Measurements from ENCODE around the gene MLEC.

MLEC gene

GRCh38 chr12:120692524-120693033 lies 5.6 kb downstream of the MLEC start:
- TF ChIP-seq CTCF (IDR thresholded peaks at IDR 0.05; ENCODE audit: low read depth, low read length, missing control alignments) = no peak
- DNase-seq (ENCODE audit: low read depth) = no peak
- H3K4me3 ChIP-seq (ENCODE audit: low read depth, low read length) = no peak overlapping the region

GRCh38 chr12:120693848-120694247 lies 6.9 kb downstream of the MLEC start:
- no peak overlapping the region for H3K4me3 ChIP-seq (ENCODE audit: low read depth, low read length)
- no peak for DNase-seq (ENCODE audit: low read depth)
- no peak for TF ChIP-seq CTCF (IDR thresholded peaks at IDR 0.05; ENCODE audit: low read depth, low read length, missing control alignments)

GRCh38 chr12:120696626-120697025 lies 9.7 kb downstream of the MLEC start:
- no peak for DNase-seq (ENCODE audit: low read depth)
- H3K4me3 ChIP-seq (ENCODE audit: low read depth, low read length) = no peak overlapping the region
- no peak for TF ChIP-seq CTCF (IDR thresholded peaks at IDR 0.05; ENCODE audit: low read depth, low read length, missing control alignments)

GRCh38 chr12:120697344-120697743 lies 10.4 kb downstream of the MLEC start:
- no peak for TF ChIP-seq CTCF (IDR thresholded peaks at IDR 0.05; ENCODE audit: low read depth, low read length, missing control alignments)
- H3K4me3 ChIP-seq (ENCODE audit: low read depth, low read length) = no peak overlapping the region
- DNase-seq (ENCODE audit: low read depth) = no peak

GRCh38 chr12:120698665-120699064 lies 11.7 kb downstream of the MLEC start:
- TF ChIP-seq CTCF (IDR thresholded peaks at IDR 0.05; ENCODE audit: low read depth, low read length, missing control alignments) = no peak
- no peak for DNase-seq (ENCODE audit: low read depth)
- H3K4me3 ChIP-seq (ENCODE audit: low read depth, low read length) = no peak overlapping the region

- no peak for TF ChIP-seq CTCF (IDR thresholded peaks at IDR 0.05; ENCODE audit: low read depth, low read length, missing control alignments)
- no peak overlapping the region for H3K4me3 ChIP-seq (ENCODE audit: low read depth, low read length)
- DNase-seq (ENCODE audit: low read depth) = no peak
Measured at GRCh38 chr12:120699553-120699952, 12.6 kb downstream of the MLEC start.

GRCh38 chr12:120700886-120701285 lies 13.9 kb downstream of the MLEC start:
- no peak for TF ChIP-seq CTCF (IDR thresholded peaks at IDR 0.05; ENCODE audit: low read depth, low read length, missing control alignments)
- H3K4me3 ChIP-seq (ENCODE audit: low read depth, low read length) = no peak overlapping the region
- no peak for DNase-seq (ENCODE audit: low read depth)
